ENCODE data around the gene ASB3. TPM values are rescaled to one million over a fixed set of nuclear protein-coding genes. Genes with fewer than 3 reads are reported as not detected.
A peak's percentile ranks its signal among the peaks of the same experiment; 100 is the strongest.

The ASB3 gene
- polyA plus RNA-seq, 1 donor from 2014 or later = 60.4 TPM

- Histone ChIP-seq H3K9ac (ENCODE audit: low read length) (no peak overlapping the region), H3F3A (ENCODE audit: insufficient read depth, low read length, poor library complexity, severe bottlenecking) (no peaks in the 10 kb centered on the region), H3K4me3 (ENCODE audit: low read length) (no peak overlapping the region), H2AFZ (ENCODE audit: low read depth, low read length) (no peak overlapping the region), H3K27me3 (ENCODE audit: insufficient read depth, low read depth, low read length) (no peaks in the 10 kb centered on the region), H4K20me1 (ENCODE audit: insufficient read depth) (no peaks in the 10 kb centered on the region), H3K36me3 (ENCODE audit: insufficient read depth, low read length) (peaks cover 6% of the 10 kb centered on the region), H3K9me2 (ENCODE audit: insufficient read depth, low read length) (no peaks in the 10 kb centered on the region), H3K4me2 (ENCODE audit: low read length) (no peak overlapping the region), H3K9me3 (ENCODE audit: low read length) (no peaks in the 10 kb centered on the region), H3K27ac (ENCODE audit: low read length) (no peak overlapping the region), H3K79me2 (replicated peaks; ENCODE audit: insufficient read depth, low read length) (no peaks in the 10 kb centered on the region)
- TF ChIP-seq MXI1 (conservative IDR thresholded peaks at IDR 0.05; ENCODE audit: poor library complexity, severe bottlenecking) = no peak
- TF ChIP-seq SMC3 (conservative IDR thresholded peaks at IDR 0.05; ENCODE audit: poor library complexity) = no peak
- TF ChIP-seq REST (IDR thresholded peaks at IDR 0.05; ENCODE audit: borderline replicate concordance) = no peak
- no peak for TF ChIP-seq CTCF (IDR thresholded peaks at IDR 0.05; ENCODE audit: poor library complexity, severe bottlenecking)
- no peak for TF ChIP-seq EP300 (conservative IDR thresholded peaks at IDR 0.05; ENCODE audit: poor library complexity, severe bottlenecking)
Observed at GRCh38 chr2:53744395-53745065, 42.2 kb downstream of the ASB3 start.

GRCh38 chr2:53740170-53740569 lies 46.6 kb downstream of the ASB3 start:
- no peak overlapping the region for H3K4me3 ChIP-seq (ENCODE audit: low read length)
- TF ChIP-seq SMC3 (conservative IDR thresholded peaks at IDR 0.05; ENCODE audit: poor library complexity) = peak; percentile 76
- TF ChIP-seq CTCF (IDR thresholded peaks at IDR 0.05; ENCODE audit: poor library complexity, severe bottlenecking) = peak; percentile 74
- TF ChIP-seq MXI1 (conservative IDR thresholded peaks at IDR 0.05; ENCODE audit: poor library complexity, severe bottlenecking) = no peak
- TF ChIP-seq RAD21 (conservative IDR thresholded peaks at IDR 0.05) = peak; percentile 84
- no peak for TF ChIP-seq REST (IDR thresholded peaks at IDR 0.05; ENCODE audit: borderline replicate concordance)
- no peak for TF ChIP-seq EZH2 (IDR thresholded peaks at IDR 0.05; ENCODE audit: borderline replicate concordance, insufficient read depth, low read length, poor library complexity, severe bottlenecking)

More at GRCh38 chr2:53740170-53740569, 46.6 kb downstream of the ASB3 start:
- Histone ChIP-seq H2AFZ (ENCODE audit: low read depth, low read length) (no peak overlapping the region), H3K27ac (ENCODE audit: low read length) (no peak overlapping the region), H3K36me3 (ENCODE audit: insufficient read depth, low read length) (no peaks in the 10 kb centered on the region), H3K79me2 (replicated peaks; ENCODE audit: insufficient read depth, low read length) (no peaks in the 10 kb centered on the region), H3K27me3 (ENCODE audit: insufficient read depth, low read depth, low read length) (no peaks in the 10 kb centered on the region), H3K9me3 (ENCODE audit: low read length) (no peaks in the 10 kb centered on the region), H3F3A (ENCODE audit: insufficient read depth, low read length, poor library complexity, severe bottlenecking) (no peaks in the 10 kb centered on the region), H3K4me2 (ENCODE audit: low read length) (no peak overlapping the region), H3K9me2 (ENCODE audit: insufficient read depth, low read length) (no peaks in the 10 kb centered on the region), H4K20me1 (ENCODE audit: insufficient read depth) (no peaks in the 10 kb centered on the region), H3K9ac (ENCODE audit: low read length) (no peak overlapping the region)

All from neural cell (in vitro differentiated cells).